Gastrocnemius medialis (tissue), 4 donors: ENCODE data around the gene PDCD11.

Experiments
- CTCF ChIP-seq, 5 experiments: fragments of 450-650 bp in 3 of 5; fragments of 200-600 bp in 2 of 5; sonication (generic) in 2 of 5; IDR thresholded peaks in 4 of 5; conservative IDR thresholded peaks in 1 of 5; 1 replicate in 4 of 5; 2 replicates in 1 of 5; pipeline ENCODE4 v1.5.1; 2016 to 2019; ENCODE audit warnings: antibody characterized with exemption in 5 of 5, mild to moderate bottlenecking in 3 of 5, moderate library complexity in 3 of 5
- POLR2A ChIP-seq, 2 donors: fragments of 450-650 bp; IDR thresholded peaks; one replicate each; pipeline ENCODE4 v1.6.1; 2017; ENCODE audit warnings: antibody characterized with exemption in 2 of 2, mild to moderate bottlenecking in 2 of 2, moderate library complexity in 2 of 2

GRCh38 chr10:103491729-103492364, 95.4 kb downstream of the PDCD11 start:
- TF ChIP-seq CTCF (IDR thresholded peaks at IDR 0.05 in 4 of 5, conservative IDR thresholded peaks at IDR 0.05 in 1 of 5) (no peak), POLR2A (IDR thresholded peaks at IDR 0.05) (no peak)
